Stimulated activated CD8-positive, alpha-beta memory T cell treated with anti-CD3 and anti-CD28 coated beads, Interleukin-15, amount 100 ng/mL, for 48 hours (primary cell): ENCODE measurements around the gene TPSG1.
"Not testable (repeated sequence)": the region's sequence is repeated elsewhere in the genome, so short reads cannot be mapped to it uniquely, and the experiment has no call there.

Experiments
- DNase-seq, 2 donors: peaks; one replicate each; pipeline ENCODE4 v3.0.0-alpha.2; 2020; ENCODE audit warnings: low read depth in 2 of 2

TPSG1 gene

DNA sequence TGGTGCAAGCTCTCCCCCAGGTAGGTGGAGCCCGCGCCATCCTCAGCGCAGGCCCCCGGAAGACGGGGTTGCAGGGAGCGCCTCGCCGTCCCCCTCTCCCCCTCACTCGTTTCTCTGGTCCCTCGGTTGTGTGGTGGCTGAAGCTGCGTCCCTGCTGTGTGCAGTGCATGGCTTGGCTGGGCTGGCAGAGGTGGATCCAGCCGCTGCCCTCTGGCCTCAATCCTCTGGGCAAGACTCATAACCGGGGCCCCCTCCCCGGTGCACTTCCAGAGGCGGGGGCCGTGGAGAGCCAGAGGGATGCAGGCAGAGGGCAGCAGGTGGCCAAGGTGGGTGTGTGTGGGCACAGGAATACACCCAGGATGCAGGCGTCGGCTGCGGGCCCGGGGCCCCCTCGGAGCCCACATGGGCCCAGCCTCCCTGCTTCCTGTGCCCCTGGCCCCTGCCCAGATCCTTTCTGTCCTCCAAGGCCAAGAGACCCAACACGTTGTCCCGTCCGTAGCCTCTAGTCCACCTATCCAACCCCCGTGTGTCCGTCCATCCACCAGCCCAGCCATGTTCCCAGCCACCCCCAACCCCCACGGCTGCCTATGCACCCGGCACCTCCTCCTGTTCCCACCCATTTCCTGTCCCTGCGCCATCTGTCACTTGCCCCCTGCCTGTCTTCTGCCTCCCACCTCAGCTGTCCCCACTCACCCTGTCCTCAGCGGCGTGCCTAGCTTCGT is 9.3 kb downstream of the TPSG1 start:
- no peak for DNase-seq

DNA sequence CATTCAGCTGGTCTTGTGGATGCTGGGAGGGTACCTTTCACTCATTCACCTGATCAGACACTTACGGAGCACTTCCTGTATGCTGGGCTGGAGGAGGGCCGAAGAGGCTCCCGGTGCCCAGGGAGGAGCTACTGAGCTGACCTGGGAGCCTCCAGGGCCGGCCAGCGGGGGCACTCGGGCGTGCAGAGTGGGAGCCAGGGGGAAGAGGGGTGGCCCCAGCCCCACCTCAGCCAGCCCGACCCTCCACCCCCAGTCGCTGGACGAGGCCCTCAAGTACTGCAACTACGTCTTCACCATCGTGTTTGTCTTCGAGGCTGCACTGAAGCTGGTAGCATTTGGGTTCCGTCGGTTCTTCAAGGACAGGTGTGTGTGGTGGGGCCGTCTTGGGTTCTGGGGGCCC is 10.3 kb downstream of the TPSG1 start:
- DNase-seq: no peak

DNA sequence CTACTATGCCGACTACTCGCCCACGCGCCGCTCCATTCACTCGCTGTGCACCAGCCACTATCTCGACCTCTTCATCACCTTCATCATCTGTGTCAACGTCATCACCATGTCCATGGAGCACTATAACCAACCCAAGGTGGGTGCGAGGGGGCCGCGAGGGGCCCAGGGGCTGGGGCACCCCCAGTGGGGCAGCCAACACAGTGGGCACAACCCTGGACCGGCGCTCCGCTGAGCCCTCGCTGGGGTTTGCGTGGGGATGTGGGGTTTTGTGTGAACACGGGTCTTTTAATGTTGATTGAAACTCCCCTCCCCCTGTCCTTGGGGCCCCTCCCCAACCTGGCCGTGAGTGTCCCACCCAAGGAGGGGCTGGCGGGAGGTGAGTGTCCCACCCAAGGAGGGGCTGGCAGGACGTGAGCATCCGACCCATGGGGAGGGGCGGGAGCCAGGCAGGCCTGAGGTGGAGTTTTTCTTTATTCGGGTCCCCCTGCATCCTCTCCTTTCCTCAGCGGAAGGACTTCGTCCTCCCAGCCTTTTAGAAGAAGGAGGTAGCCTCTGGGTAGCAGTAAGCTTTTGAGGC is 11.2 kb downstream of the TPSG1 start:
- no peak for DNase-seq

DNA sequence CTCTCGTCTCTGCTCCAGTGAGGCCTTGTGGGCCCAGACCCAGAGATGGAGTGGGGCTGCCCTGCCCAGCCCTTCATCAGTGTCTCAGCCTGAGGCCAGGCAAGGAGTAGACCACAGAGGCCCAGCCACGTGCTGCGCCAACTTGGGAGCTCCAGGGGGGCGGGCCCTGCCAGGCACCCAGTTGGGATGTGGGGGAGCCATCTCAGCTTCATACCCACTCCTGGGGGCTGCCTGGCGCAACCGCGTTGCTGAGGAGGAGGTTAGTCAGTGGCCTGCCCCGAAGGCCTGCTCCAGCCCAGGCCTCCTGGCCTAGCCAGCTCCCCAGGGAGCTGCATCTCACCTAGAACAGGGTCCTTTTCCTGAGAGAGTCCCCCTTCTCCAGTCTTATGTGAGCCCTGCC is 11.8 kb downstream of the TPSG1 start:
- DNase-seq: no peak

DNA sequence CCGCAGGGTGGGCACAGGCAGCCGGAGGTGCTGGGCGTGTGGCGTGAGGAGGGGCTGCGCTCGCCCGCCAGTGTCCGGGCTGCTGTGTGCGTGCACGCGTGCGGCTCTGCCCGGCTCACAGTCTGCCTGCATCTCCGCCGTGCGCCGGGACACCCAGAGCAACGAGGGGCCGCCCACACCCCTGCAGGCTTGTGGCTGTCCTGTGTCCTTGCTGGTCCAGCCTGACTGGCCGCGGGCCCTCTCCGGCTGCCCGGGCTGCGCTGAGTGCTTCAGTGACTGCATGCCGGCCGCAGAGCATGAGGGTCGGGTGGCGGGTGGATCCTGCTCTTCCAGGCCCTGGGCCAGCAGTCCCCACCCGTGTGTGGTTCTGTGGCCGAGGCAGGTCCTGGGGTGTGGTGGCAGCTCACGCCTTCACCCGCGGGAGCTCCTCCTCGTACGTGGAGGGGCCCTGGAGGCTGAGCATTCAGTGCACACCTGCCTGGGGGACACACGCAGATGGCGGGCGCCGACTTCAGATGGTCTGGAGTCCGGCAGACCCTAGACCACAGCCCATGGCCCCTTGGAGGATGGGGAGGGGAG is 12.4 kb downstream of the TPSG1 start:
- DNase-seq: no peak

DNA sequence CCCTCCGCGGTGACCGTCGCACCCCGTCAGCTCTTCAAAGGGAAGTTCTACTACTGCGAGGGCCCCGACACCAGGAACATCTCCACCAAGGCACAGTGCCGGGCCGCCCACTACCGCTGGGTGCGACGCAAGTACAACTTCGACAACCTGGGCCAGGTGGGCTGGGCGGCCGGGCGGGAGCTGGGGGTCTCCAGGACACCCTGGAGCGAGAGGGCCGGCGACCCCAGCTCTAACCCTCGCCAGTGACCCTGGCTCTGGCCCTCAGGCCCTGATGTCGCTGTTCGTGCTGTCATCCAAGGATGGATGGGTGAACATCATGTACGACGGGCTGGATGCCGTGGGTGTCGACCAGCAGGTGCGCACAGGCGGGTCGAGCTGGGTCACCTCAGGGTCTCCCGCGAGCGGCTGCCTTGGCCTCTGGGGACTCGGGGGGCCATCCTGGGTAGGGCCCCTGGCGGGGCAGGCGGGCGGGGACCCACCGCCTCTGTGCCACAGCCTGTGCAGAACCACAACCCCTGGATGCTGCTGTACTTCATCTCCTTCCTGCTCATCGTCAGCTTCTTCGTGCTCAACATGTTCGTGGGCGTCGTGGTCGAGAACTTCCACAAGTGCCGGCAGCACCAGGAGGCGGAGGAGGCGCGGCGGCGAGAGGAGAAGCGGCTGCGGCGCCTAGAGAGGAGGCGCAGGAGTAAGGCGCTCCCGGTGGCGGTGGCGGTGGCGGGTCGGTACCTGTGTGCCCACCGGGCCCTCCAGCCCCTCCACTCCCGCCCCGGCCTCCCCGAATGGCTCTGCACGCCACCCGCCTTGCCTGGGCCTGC is 13.4 kb downstream of the TPSG1 start:
- no peak for DNase-seq

DNA sequence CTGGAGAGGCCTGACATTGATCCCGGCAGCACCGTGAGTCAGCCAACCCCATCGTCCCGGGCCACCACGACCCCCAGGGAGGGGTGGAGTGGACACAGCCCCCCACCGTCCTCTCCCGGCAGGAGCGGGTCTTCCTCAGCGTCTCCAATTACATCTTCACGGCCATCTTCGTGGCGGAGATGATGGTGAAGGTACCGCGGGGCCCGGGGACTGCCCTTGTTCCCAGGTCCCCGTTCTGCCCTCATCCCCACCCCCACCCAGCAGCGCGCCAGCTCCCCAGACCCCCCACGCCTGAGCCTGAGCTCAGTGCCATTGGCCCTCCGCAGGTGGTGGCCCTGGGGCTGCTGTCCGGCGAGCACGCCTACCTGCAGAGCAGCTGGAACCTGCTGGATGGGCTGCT is 14.6 kb downstream of the TPSG1 start:
- DNase-seq: no peak

DNA sequence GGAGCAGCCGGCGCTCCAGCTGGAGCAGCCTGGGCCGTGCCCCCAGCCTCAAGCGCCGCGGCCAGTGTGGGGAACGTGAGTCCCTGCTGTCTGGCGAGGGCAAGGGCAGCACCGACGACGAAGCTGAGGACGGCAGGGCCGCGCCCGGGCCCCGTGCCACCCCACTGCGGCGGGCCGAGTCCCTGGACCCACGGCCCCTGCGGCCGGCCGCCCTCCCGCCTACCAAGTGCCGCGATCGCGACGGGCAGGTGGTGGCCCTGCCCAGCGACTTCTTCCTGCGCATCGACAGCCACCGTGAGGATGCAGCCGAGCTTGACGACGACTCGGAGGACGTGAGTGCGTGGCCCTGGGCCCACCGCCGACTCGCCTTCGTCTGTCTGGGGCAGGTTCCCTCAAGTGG is 16.0 kb downstream of the TPSG1 start:
- DNase-seq: no peak

DNA sequence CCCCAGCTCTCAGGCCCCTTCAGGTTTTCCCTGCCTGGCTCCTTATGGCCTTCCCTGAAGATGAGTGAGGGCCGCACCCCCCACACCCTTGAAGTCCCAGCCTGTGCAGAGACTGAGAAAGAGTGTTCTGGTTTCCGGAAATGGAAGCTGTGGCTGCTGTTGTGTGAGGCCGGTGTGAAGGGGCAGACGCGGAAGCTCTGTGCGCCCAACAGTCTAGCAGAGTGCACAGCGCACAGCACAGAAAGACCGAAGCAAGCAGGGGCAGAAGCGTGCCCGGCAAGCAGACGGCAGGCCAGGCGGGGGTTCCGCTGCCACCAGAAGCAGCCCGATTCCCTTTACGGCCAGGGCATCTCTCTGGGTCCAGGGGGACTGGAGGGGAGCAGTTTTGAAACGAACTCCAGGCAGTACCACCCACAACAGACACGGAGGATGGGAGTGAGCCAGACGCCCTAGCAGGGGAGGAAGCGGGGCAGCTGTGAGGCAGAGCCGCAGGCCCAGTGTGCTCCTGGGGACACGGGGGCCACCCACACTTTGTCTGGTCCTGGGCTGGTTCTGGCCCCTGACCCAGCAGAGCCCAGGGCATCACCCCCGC is 16.7 kb downstream of the TPSG1 start:
- no peak for DNase-seq

DNA sequence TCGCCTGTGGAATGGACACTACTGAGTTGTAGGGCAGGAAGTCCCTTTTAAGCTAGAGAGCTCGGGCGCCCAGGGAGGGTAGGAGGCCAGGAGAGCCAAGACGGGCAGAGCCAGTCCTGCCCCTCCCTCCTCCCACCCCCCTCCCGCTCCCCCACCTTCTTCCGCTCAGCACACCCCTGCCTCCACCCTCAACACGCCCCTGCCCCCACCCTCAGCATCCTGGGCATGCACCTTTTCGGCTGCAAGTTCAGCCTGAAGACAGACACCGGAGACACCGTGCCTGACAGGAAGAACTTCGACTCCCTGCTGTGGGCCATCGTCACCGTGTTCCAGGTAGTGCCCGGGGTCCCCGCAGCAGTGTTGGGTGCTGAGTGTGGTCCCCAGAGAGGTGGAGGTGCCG is 18.3 kb downstream of the TPSG1 start:
- no peak for DNase-seq

DNA sequence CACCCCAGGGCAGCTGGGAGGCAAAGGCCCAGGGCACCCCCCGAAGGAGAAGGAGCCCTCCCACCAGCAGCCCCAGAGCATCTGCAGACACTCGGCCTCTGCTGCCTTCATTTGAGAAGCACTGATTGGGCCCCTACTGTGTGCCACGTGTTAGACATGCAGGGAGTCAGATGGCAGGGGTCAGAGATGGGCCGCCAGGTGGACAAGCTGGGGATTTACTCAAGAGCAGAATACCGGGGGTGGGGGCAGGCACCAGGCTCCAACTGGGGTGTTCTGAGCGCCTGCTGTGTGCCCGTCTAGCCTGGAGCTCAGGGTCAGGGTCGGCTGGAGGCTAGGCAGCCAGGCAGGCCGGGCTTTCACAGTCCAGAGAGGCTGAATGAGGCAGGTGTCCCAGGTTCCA is 18.7 kb downstream of the TPSG1 start:
- DNase-seq: no peak

DNA sequence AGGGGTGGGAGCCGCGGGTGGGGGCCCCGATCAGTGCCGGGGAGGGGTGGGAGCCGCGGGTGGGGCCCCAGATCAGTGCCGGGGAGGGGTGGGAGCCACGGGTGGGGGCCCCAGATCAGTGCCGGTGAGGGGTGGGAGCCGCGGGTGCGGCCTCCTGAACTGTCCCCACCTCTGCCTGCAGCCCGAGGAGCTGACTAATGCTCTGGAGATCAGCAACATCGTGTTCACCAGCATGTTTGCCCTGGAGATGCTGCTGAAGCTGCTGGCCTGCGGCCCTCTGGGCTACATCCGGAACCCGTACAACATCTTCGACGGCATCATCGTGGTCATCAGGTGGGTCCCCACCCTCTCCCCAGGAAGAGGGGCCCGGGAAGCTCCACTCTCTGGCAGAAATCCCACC is 20.1 kb downstream of the TPSG1 start:
- DNase-seq: no peak

DNA sequence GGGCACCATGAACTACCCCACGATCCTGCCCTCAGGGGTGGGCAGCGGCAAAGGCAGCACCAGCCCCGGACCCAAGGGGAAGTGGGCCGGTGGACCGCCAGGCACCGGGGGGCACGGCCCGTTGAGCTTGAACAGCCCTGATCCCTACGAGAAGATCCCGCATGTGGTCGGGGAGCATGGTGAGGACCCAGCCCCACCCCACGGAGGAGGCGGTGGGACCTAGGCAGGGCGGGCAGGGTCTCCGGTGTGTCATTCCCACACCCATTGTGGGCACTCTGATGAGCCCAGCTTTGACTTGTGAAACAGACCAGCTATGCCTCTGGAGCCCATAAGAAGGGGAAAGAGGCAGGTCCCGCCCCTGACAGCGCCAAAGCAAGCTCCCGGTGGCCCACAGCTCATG is 22.8 kb downstream of the TPSG1 start:
- DNase-seq: no peak

DNA sequence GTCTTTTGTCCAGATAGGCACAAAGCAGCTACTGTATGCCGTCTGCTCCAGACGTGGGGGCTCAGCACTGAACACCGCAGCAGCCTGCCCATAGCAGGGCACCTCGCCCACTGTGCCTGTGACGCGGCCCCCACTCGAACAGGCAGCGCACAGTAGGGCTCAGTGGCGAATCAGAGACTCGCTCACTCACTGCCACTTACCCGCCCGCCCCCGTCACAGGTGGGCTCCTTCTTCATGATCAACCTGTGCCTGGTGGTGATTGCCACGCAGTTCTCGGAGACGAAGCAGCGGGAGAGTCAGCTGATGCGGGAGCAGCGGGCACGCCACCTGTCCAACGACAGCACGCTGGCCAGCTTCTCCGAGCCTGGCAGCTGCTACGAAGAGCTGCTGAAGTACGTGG is 23.6 kb downstream of the TPSG1 start:
- no peak for DNase-seq

DNA sequence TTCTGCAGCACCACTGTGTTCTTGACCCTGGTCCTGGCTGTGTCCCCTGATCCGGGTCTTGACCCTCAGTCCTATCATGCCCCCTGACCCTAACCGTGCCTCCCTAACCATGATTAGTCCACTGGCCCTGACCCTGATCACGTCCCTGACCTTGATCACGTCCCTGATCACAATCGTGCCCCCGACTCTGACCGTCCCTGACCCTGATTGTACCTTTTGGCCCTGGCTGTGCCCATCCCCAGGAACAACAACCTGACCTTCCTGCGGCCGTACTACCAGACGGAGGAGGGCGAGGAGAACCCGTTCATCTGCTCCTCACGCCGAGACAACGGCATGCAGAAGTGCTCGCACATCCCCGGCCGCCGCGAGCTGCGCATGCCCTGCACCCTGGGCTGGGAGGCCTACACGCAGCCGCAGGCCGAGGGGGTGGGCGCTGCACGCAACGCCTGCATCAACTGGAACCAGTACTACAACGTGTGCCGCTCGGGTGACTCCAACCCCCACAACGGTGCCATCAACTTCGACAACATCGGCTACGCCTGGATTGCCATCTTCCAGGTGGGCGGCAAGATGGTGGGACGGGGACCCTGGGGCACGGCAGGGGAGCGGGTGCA is 24.9 kb downstream of the TPSG1 start:
- DNase-seq: no peak

DNA sequence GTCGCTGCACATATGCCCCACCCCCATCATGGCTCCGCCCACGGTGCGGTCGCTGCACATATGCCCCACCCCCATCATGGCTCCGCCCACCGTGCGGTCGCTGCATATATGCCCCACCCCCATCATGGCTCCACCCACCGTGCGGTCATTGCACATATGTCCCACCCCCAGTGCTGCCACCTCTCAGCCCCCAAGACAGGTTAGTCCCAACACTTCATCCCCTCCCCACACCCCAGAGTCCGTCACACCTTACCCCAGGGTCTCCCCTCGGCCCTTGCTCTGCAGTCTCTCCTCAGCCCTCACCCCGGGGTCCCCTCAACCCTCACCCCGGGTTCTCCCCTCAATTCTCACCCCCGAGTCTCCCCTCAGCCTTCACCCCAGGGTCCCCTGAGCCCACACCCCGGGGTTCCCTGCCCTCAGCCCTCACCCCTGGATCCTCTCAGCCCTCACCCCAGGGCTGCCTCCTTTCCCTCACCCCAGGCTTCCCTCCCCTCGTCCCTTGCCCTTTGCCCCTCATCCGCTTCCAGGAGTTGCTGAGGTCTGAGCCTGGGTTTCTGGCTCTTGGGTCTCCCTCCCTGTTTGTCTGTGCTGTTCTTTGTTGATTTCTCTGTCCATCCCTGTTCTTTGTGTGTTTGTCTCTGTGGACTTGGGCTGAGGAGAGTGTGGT is 25.6 kb downstream of the TPSG1 start:
- DNase-seq: no peak

DNA sequence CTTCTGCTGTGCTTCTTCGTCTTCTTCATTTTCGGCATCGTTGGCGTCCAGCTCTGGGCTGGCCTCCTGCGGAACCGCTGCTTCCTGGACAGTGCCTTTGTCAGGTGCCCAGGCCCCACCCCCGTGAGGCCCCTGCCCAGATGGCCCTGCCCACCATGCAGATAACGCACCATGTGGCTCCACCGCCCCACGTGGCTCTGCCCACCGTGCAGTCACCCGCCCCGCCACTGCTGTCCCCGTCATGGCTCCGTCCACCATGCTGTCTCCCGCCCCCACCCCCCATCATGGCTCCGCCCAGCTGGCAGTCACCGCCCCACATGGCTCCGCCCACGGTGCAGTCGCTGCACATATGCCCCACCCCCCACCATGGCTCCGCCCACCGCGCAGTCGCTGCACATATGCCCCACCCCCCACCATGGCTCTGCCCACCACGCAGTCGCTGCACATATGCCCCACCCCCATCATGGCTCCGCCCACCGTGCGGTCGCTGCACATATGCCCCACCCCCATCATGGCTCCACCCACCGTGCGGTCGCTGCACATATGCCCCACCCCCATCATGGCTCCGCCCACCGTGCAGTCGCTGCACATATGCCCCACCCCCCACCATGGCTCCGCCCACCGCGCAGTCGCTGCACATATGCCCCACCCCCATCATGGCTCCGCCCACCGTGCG is 26.3 kb downstream of the TPSG1 start:
- DNase-seq: not testable (repeated sequence)

DNA sequence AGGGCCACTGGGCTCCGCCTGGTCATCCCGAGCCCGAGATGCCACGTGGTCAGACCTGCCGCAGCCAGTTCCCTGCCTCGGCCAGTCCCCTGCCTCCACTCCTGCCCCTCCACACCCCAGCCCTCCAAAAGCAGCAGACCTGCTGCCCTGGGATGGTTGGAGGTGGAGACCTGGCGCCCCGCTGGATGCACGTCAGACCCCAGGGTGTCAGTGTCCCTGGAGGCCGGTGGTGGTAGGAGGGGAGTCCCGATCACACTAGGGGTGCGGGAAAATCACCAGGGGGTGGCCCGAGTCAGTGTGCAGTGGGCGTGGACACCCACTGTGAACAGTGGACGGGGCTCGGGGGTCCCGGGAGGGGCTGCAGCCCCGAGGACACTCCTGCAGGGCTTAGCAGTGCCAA is 26.9 kb downstream of the TPSG1 start:
- no peak for DNase-seq

DNA sequence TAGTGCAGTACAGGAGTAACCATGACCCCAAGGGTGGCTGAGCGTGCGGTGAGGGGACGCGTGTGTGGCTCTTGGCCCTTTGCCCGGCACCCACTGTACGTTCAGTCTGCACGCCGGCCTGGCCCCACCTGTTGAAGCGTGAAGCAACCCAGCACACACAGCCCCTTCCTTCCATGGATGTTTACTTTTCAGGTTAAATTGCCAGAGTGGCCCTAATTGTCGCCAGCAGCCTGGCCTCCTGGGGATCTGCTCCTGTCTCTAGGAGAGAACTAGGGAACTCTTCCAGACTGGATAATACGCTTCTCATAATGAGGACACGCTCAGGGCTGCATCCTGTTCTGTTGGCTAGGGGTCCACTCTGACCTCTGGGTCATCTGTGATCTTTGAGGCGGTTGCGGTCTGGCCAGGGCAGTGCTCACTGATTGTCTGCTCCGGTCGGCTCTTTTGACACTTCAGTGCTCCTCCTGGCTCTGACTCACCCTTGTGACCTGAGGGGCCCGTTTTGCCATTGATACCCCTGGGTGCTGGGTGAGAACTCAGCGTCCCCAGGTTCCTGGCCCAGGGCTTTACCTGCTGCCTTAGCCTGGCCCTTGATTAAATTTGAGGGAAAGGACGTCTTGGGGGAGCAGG is 27.7 kb downstream of the TPSG1 start:
- no peak for DNase-seq

DNA sequence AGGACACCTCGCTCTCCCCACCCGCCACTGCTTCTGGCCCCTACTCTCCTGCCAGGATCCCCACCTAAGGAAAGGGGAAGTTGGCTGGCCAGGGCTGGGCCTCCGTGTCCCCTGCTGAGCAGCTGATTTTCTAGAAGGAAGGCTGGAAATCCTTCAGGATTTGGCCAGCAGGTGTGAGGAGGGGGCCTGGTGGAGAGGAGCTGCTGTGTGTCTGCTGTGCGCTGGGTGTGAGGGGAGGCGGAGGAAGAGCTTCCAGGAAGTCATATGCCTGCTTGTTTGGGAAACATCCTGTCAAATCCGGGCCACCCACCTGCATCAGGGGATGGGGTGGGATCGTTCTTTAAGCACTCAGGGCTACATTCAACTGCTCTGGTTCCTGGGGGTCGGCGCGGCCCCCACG is 28.6 kb downstream of the TPSG1 start:
- no peak for DNase-seq

DNA sequence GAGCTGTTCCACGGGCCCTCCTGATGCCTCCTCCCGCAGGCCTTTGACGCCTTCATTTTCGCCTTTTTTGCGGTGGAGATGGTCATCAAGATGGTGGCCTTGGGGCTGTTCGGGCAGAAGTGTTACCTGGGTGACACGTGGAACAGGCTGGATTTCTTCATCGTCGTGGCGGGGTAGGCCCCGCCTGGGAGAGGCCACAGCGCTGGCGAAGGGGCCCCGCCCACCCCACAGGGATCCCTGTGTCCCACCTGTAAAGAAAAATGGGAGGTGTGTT is 29.7 kb downstream of the TPSG1 start:
- DNase-seq: no peak
